ENCODE data around the gene ASCC2.

The ASCC2 gene

GRCh38 chr22:29742326-29742725, 95.7 kb downstream of the ASCC2 start:
- DNase-seq, result no peak
- intact Hi-C loops (cut with DNase I), result no loop called here

- no peak for DNase-seq
These were observed 96.1 kb downstream of the ASCC2 start for GRCh38 chr22:29741926-29742325.

GRCh38 chr22:29740216-29740615, 97.9 kb downstream of the ASCC2 start:
- intact Hi-C loops (cut with DNase I), result no loop called here
- DNase-seq, result no peak

More at GRCh38 chr22:29741926-29742325, 96.1 kb downstream of the ASCC2 start:
- intact Hi-C loops (cut with DNase I), result no loop called here

GRCh38 chr22:29739346-29739875, 98.7 kb downstream of the ASCC2 start:
- DNase-seq, result no peak
- intact Hi-C loops (cut with DNase I), result no loop called here

Measured in posterior cingulate gyrus (tissue), 11 donors.